Stimulated activated CD8-positive, alpha-beta memory T cell treated with anti-CD3 and anti-CD28 coated beads, Interleukin-7, amount 100 ng/mL, for 4 hours (primary cell): ENCODE results near the gene MAP3K6.

ENCODE experiments used
- DNase-seq, 2 donors: peaks; one replicate each; pipeline ENCODE4 v3.0.0-alpha.2; 2020; ENCODE audit warnings: low read depth in 2 of 2

MAP3K6 gene

GRCh38 chr1:27338751-27339150 lies 28.0 kb downstream of the MAP3K6 start:
- DNase-seq = no peak

DNA sequence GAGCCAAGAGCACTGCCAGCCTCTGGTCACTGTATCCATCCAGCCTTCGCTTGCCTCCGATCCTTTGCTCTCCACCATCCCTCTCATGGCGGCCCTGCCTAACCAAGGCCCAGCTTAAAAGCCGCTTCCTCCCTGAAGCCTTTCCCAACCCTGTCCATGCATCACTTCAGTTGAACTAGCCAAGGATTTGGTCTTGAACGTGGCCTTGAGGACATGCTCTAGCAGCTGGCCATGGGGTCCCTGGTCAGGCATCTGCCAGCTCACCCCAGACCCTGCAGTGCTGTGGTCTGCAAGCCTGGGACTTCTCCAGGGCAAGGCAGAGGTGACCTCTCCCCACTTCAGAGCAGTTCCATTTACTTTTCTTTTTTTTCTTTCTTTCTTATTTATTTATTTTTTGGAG lies 30.0 kb downstream of the MAP3K6 start:
- no peak for DNase-seq

- no peak for DNase-seq
Observed at GRCh38 chr1:27335506-27336422, 31.0 kb downstream of the MAP3K6 start.

GRCh38 chr1:27333717-27334279 lies 33.0 kb downstream of the MAP3K6 start:
- DNase-seq = no peak

- DNase-seq = peak in 1 of 2 donors; percentile 39
Observed at GRCh38 chr1:27332536-27333281, 34.1 kb downstream of the MAP3K6 start.

DNA sequence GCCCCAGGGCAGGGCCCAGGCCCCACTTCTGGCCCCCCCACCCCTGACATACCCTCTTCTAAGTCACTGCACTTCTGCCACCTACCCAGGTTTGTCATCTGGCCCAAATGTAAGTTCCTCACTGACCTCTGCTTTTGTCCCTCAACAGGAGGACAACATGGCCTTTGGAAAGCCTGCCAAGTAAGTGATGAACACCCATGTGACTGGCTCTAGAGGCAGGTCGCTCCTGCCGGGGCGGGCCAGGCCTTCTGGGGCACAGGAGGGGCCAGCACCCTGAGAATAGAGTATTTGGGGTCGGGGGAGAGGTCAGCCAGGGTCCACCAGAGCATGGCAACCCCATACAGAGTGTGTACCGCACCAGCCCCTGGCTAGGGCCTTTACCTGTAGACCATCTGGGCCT lies 34.8 kb downstream of the MAP3K6 start:
- no peak for DNase-seq

DNA sequence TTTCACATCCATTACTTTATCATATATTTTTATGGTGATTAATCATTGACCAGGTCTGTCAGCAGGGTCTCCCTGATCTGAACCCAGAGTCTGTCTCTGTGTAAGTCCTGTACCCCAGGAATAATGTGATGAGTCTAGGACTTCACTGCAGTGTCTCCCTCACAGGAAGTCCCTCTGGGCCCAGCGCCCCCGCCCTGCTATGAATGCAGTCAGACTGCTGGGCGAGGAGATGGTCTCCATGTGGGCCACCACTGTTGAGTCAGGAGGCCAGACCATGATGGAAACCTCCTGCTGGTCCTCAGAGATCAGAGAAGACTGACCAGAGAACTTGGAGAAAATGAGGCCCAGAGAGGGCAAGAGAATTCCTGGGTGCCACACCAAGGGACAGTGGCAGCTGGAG lies 35.3 kb downstream of the MAP3K6 start:
- no peak for DNase-seq

DNA sequence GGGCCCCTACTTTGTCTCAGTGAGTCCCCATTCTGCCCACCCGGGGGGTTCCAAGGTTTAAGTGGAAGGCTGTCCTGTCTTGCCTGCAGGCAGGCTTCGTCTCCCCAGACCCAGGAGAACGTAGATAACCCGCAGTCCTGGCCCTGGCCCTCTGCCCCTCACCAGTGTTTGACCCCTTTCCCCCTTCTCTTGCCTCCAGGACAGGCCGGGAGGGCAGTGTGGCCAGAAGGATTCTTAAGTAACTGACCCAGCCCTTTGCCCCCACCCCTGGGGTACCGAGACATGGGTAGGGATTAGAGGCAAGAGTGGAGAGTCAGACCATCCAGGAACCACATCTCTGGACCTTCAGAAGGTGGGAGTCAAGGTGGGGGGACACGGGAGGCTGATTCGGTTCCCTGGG lies 36.0 kb downstream of the MAP3K6 start:
- DNase-seq = no peak

- DNase-seq = no peak
Observed at GRCh38 chr1:27327964-27328363, 38.8 kb downstream of the MAP3K6 start.

DNA sequence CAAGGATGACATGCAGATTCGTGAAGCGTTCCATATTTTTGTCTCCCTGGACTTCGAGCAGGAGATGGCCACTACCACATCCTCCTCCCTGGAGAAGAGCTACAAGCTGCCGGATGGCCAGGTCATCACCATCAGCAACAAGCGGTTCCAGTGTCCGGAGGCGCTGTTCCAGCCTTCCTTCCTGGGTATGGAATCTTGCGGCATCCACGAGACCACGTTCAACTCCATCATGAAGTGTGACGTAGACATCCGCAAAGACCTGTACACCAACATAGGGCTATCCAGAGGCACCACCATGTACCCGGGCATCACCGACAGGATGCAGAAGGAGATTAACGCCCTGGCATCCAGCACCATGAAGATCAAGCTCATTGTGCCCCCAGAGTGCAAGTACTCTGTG lies 41.5 kb downstream of the MAP3K6 start:
- no peak for DNase-seq

GRCh38 chr1:27322569-27323240 lies 44.1 kb downstream of the MAP3K6 start:
- DNase-seq = no peak

DNA sequence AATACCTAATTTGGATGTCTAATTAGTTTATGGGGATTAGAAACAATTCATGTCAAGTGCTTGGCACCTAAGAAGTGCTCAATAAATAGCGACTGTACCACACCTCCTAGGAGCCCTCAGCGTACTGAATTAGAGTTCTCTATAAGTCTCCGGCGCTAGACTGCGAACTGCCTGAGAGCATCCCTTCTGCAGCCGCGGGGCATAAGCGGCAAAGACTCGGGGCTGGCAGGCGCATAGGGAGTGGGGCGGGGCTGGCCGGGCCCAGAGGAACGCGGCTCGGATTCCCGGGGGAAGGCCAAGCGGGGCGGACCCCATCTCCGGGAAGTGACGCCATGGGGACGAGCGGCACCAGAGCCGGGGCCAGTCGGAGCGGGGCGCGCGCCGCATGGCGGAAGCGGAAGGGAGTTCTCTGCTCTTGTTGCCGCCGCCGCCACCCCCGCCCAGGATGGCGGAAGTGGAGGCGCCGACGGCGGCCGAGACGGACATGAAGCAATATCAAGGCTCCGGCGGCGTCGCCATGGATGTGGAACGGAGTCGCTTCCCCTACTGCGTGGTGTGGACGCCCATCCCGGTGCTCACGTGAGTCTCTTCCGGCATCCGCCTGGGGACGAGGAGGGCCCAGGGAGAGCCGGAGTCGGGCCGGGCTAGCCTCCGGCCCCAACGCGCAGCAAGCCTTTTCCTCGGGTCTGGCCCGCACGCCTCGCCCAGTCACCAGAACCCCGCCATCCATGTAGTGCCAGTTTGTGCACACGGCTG lies 44.8 kb downstream of the MAP3K6 start, which contains the start of gene TMEM222:
Gene TMEM222 (plus strand): TSS at position 351 of the 756 bp plus-strand sequence. CDS start 35 bp downstream, at position 386.
- peak; percentile 92 to 98 for DNase-seq

GRCh38 chr1:27318596-27318995 lies 48.2 kb downstream of the MAP3K6 start:
- DNase-seq = no peak

DNA sequence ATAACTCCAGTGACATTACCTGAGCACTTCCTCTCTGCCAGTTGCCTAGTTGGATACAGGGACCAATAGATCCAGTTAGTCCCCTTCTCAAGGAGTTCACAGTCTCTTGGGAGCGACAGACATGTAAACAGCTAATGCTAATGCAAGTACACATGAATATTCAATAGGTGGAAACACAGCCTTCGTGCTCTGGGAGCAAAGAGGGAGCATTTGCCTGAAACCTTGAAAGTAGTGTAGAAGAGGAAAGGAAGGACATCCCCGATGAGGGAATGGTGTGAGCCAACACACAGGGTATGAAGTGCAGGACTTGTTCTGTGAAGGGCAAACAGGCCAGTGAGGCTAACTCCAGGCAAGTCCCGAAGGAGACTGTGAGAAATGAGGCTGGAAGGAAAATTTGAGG lies 48.6 kb downstream of the MAP3K6 start:
- no peak for DNase-seq

DNA sequence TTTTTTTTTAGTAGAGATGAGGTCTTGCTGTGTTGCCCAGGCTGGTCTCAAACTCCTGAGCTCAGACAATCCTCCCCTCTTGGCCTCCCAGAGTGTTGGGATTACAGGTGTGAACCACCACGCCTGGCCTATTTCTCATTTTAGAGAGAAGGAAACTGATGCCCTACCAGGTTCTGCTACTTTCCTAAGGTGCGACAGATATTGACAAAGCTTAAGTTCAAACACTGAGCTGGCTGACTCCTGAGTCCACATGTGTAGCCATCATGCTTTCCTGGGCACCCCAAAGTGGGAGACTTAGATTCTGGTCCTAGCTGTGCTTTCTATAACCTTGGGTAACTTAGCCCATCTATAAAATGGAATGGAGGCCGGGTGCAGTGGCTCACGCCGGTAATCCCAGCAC lies 49.9 kb downstream of the MAP3K6 start:
- DNase-seq = no peak

GRCh38 chr1:27314737-27315136 lies 52.0 kb downstream of the MAP3K6 start:
- DNase-seq = no peak

DNA sequence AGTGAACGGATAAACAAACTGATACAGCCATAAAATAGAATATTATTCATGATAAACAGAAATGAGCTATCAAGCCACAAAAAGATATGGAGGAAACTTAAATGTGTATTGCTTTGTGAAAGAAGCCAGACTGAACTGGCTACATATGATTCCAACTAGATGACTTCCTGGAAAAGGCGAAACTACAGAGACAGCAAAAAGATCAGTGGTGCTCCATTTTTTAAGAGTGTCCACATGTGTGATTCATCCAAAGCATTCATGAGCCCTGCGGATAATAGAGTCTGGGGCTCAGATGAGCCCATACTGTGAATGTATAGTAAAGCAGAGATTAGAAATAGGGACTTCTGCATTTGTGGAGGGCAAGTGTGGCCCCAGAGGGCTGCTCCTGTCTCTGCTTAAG lies 52.6 kb downstream of the MAP3K6 start:
- DNase-seq = no peak

- no peak for DNase-seq
Observed at GRCh38 chr1:27307874-27308598, 58.7 kb downstream of the MAP3K6 start.

DNA sequence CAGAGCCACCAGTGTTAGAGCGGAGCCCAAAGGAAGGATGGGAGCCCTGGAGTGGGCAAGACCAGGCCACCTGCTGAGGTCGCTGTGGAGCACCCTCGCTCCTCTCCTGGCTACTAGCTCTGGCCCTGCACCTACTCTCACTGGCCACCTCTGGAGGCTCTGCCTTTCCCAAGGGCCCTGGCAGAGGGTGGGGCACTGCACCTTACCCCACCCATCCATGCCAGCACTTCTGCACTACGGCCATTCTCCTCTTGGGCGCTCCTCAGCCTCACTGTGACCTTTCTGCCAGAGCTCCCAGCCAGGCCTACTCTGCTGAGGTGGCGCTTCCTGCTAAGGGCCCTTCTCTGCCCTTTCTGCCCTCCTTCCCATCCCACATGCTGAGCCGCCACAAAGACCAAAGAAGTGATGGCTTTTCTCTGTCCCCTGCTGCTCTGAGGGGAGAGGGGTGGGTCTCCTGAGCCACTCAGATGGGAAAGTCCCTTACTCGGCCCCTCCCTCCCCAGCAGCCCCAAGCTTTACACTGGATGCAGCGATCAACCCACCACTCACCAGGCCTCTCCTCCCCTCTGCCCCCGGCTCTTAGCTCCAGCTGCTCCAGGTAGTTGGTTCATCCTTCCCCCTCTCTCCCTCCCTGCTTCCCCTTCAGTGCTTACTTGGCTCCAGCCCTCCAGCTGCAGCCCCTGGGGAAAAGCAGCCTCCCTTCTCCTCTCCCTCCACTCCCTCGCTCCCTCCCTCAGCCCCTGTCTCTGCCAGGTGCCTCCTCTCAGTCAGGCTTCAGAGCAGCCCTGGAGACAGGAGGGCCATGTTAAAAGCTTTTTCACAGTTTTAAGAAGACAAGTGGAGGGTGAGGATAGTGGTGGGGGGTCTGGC lies 59.6 kb downstream of the MAP3K6 start:
- no peak for DNase-seq

- DNase-seq = no peak
Observed at GRCh38 chr1:27306071-27306470, 60.7 kb downstream of the MAP3K6 start.
